GM23248 (cell line): ENCODE measurements around the gene TRMT2A. TPM values are rescaled to one million over a fixed set of nuclear protein-coding genes. Genes with fewer than 3 reads are reported as not detected.

ENCODE experiments used
- DNase-seq: peaks from one replicate; pipeline ENCODE4 v3.0.0-alpha.2; 2015
- H2AFZ ChIP-seq: fragments of 200-600 bp; sonication (generic); 2 replicates; pipeline ENCODE4 v1.6.1; 2016; ENCODE audit warnings: antibody characterized with exemption
- H3F3A ChIP-seq: fragments of 200-600 bp; sonication (generic); 2 replicates; pipeline ENCODE4 v1.6.1; 2016; ENCODE audit warnings: mild to moderate bottlenecking, antibody characterized with exemption, mixed run types; ENCODE audit not compliant: insufficient read depth
- H3K27ac ChIP-seq: fragments of 200-600 bp; sonication (generic); 2 replicates; pipeline ENCODE4 v1.5.1; 2016; ENCODE audit warnings: mild to moderate bottlenecking
- H3K27me3 ChIP-seq: fragments of 200-600 bp; sonication (generic); replicated peaks from 2 replicates; pipeline ENCODE4 v1.6.1; 2016; ENCODE audit warnings: mild to moderate bottlenecking; ENCODE audit not compliant: insufficient read depth
- H3K36me3 ChIP-seq: fragments of 200-600 bp; sonication (generic); 2 replicates; pipeline ENCODE4 v1.6.1; 2016; ENCODE audit warnings: low read depth, mild to moderate bottlenecking
- H3K4me1 ChIP-seq: fragments of 200-600 bp; sonication (generic); 2 replicates; pipeline ENCODE4 v1.6.1; 2016; ENCODE audit warnings: mild to moderate bottlenecking; ENCODE audit not compliant: insufficient read depth
- H3K4me2 ChIP-seq: fragments of 200-600 bp; sonication (generic); one replicate; pipeline ENCODE4 v1.6.1; 2016; ENCODE audit warnings: mild to moderate bottlenecking; ENCODE audit not compliant: unreplicated experiment
- H3K4me3 ChIP-seq: fragments of 200-600 bp; sonication (generic); 2 replicates; pipeline ENCODE4 v1.5.1; 2016; ENCODE audit warnings: mild to moderate bottlenecking
- H3K79me2 ChIP-seq: fragments of 200-600 bp; sonication (generic); 2 replicates; pipeline ENCODE4 v1.6.1; 2016; ENCODE audit warnings: mild to moderate bottlenecking; ENCODE audit not compliant: insufficient read depth
- H3K9ac ChIP-seq: fragments of 200-600 bp; sonication (generic); 2 replicates; pipeline ENCODE4 v1.6.1; 2016; ENCODE audit warnings: mild to moderate bottlenecking
- H3K9me2 ChIP-seq: fragments of 200-600 bp; sonication (generic); 2 replicates; pipeline ENCODE4 v1.6.1; 2016; ENCODE audit warnings: mixed run types, mild to moderate bottlenecking, moderate library complexity; ENCODE audit not compliant: insufficient read depth
- H3K9me3 ChIP-seq: fragments of 200-600 bp; sonication (generic); one replicate; pipeline ENCODE4 v1.6.1; 2017; ENCODE audit warnings: low read depth
- H4K20me1 ChIP-seq: fragments of 200-600 bp; sonication (generic); 2 replicates; pipeline ENCODE4 v1.6.0; 2016; ENCODE audit not compliant: insufficient read depth
- EZH2 ChIP-seq: fragments of 200-600 bp; sonication (generic); IDR thresholded peaks from 2 replicates; pipeline ENCODE4 v1.6.1; 2018; ENCODE audit warnings: antibody characterized with exemption, mild to moderate bottlenecking; ENCODE audit not compliant: insufficient read depth, poor library complexity, severe bottlenecking
- EZH2phosphoT487 ChIP-seq: fragments of 200-600 bp; sonication (generic); IDR thresholded peaks from 2 replicates; pipeline ENCODE4 v1.6.1; 2018; ENCODE audit warnings: antibody characterized with exemption, moderate library complexity, mild to moderate bottlenecking, low read depth; ENCODE audit not compliant: insufficient read depth
- WGBS, 2 experiments: methylation state at CpG; one replicate each; pipeline ENCODE4 v1.1.6; 2015 to 2017; ENCODE audit warnings: low lambda C conversion rate in 2 of 2, low coverage in 1 of 2; ENCODE audit errors: missing lambda C conversion rate in 2 of 2; 5-methylcytosine and 5-hydroxymethylcytosine counted together
- in situ Hi-C: fragments of 300-500 bp; cut with MboI; formaldehyde crosslinking; loops from 2 replicates; pipeline ENCODE4 v1.15.0; 2020
- polyA plus RNA-seq: library from polyadenylated mRNA; unstranded; fragments of >200 nt; fragmentation: Nextera tagmentation; extraction: Ambion mirVana; gene quantifications from 2 replicates; pipeline ENCODE4 v1.2.1, GENCODE V29; 2016
- total RNA-seq: library from RNA; depleted of rRNA; stranded (reverse); fragments of >200 nt; shearing (Covaris generic); gene quantifications from 2 replicates; pipeline ENCODE4 v1.2.3, GENCODE V29; 2014

TRMT2A gene
- total and polyA plus RNA-seq, 2 experiments from 2014 or later = 42.2 to 72.0 TPM

DNA sequence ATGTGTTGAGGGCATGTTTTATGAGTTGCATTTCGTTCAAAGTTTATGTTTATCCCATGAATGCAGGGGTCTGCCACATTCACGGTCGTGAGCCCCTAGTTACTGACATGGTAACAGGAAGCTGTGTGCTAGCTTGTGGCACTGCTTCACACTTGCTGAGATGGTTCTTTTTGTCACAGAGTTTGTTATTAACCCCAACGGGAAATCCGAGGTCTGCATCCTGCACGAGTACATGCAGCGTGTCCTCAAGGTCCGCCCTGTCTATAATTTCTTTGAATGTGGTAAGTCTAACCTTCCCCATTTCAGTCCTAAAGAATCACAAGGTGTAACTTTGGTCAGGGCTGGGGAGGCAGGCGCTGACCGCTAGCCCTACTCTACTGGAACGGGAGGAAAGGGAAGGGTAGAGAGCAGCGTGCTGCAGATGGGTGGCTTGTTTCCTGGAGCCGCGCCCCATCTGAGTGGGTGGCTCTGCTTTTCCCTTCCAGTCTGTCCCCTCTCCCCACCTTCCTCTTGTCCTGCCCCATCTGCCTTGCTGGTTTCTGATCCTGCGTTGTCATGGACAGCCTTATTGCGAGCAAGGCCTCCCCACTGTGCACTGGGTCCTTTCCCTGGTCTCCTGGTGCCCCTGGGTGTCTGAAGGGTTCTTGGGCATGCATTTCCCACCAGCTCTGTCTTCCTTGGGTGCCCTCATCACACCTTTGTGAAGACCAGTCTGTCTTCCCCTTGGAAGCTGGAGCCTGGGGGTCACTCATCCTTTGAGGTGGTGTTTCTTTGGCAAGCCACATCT, 25.1 kb downstream of the TRMT2A start:
- in situ Hi-C loops = no loop called here
- Histone ChIP-seq H3K36me3 (peaks cover 61% of the 10 kb centered on the region), H3K4me1 (peaks cover 9% of the 10 kb centered on the region), H3K79me2 (peaks cover 86% of the 10 kb centered on the region), H3K4me3 (no peak overlapping the region), H3K9ac (no peak overlapping the region), H3K27ac (no peak overlapping the region), H3F3A (peaks cover 10% of the 10 kb centered on the region), H3K9me3 (no peaks in the 10 kb centered on the region), H2AFZ (no peak overlapping the region), H3K4me2 (no peak overlapping the region), H3K27me3 (no peaks in the 10 kb centered on the region), H4K20me1 (no peaks in the 10 kb centered on the region; the same call in 1 of the 2 replicates), H3K9me2 (no peaks in the 10 kb centered on the region)
- 93 to 96% methylated on average over 16 of the region's 16 CpGs for WGBS, 2 experiments
- DNase-seq = no peak
- no peak for TF ChIP-seq EZH2phosphoT487
- TF ChIP-seq EZH2 = no peak

DNA sequence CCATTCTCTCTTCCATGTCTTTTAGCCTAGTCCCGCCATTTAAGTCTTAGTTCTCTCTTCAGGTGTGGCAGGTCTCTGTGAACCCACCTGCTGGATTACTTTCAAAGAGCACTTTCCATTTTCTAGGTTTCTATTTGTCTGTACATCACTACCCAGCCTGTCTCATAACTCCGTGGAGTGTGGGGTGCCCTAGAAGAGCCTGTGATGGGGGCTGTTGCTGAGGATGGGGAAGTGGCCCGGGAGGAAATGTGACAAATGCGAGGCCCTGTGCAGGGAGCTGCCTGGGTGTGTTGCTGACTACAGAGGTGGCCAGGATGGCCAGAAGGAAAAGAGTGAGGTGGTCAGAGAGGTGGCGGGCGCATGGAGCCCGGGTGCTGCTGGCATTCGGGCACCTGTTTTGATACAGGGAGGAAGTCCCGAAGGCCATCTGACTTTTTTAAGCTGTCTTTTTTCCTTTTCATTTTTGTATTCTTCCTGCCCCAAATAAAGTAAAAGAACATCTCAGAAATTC, 26.2 kb downstream of the TRMT2A start:
- Histone ChIP-seq H3K4me3 (no peak overlapping the region), H3K36me3 (peaks cover 50% of the 10 kb centered on the region), H3K9ac (peak overlapping the region; percentile 26; the same call in 1 of the 2 replicates), H3K27ac (peak overlapping the region; percentile 68; the same call in 1 of the 2 replicates), H2AFZ (no peak overlapping the region), H4K20me1 (no peaks in the 10 kb centered on the region; the same call in 1 of the 2 replicates), H3K4me2 (no peak overlapping the region), H3K4me1 (peaks cover 9% of the 10 kb centered on the region), H3K27me3 (no peaks in the 10 kb centered on the region), H3K9me2 (no peaks in the 10 kb centered on the region), H3K9me3 (no peaks in the 10 kb centered on the region), H3F3A (peaks cover 5% of the 10 kb centered on the region; the same call in 1 of the 2 replicates), H3K79me2 (peaks cover 86% of the 10 kb centered on the region)
- TF ChIP-seq EZH2phosphoT487 (no peak), EZH2 (no peak)
- in situ Hi-C loops = no loop called here
- WGBS, 2 experiments = 90 to 94% methylated on average over 9 of the region's 9 CpGs
- DNase-seq = no peak

DNA sequence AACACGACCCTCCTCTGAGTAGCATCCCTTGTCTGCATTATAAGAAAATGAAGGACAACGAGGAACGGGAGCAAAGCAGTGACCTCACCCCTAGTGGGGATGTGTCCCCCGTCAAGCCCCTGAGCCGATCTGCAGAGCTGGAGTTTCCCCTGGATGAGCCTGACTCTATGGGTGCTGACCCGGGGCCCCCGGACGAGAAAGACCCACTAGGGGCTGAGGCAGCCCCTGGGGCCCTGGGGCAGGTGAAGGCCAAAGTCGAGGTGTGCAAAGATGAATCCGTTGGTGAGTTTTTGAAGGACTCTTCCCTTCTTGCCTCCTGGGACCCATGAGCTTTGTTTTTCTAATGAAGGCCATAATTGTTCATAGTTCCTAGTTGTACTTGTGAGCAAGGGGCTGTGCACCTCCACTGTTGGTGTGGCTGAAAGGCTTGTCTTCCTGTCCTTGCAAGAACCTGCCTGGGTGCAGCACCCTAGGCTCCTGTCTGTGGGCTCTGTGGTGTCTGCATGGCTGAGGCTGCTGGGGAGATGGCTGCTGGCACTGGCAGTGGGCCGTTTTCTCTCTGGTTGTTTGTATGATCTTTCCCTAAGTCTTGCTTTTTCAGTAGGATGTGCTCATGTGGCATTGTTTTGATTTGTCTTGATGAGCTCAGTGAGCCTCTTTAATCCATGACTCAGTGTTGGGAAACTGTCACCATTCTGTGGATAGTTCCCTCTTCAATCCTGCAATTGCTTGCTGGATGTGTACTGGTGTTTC, 26.9 kb downstream of the TRMT2A start:
- DNase-seq = peak; percentile 76
- Histone ChIP-seq H3K4me3 (no peak overlapping the region), H3K27ac (peak overlapping the region; percentile 68), H3K27me3 (no peaks in the 10 kb centered on the region), H3K9me3 (no peaks in the 10 kb centered on the region), H3K79me2 (peaks cover 86% of the 10 kb centered on the region), H3K4me1 (peaks cover 9% of the 10 kb centered on the region), H2AFZ (no peak overlapping the region), H4K20me1 (no peaks in the 10 kb centered on the region; the same call in 1 of the 2 replicates), H3F3A (peaks cover 5% of the 10 kb centered on the region; the same call in 1 of the 2 replicates), H3K9me2 (no peaks in the 10 kb centered on the region), H3K4me2 (no peak overlapping the region), H3K9ac (peak overlapping the region; percentile 26; the same call in 1 of the 2 replicates), H3K36me3 (peaks cover 46% of the 10 kb centered on the region; the same call in 1 of the 2 replicates)
- no peak for TF ChIP-seq EZH2
- TF ChIP-seq EZH2phosphoT487 = no peak
- 88 to 90% methylated on average over 11 of the region's 11 CpGs for WGBS, 2 experiments
- in situ Hi-C loops = no loop called here

DNA sequence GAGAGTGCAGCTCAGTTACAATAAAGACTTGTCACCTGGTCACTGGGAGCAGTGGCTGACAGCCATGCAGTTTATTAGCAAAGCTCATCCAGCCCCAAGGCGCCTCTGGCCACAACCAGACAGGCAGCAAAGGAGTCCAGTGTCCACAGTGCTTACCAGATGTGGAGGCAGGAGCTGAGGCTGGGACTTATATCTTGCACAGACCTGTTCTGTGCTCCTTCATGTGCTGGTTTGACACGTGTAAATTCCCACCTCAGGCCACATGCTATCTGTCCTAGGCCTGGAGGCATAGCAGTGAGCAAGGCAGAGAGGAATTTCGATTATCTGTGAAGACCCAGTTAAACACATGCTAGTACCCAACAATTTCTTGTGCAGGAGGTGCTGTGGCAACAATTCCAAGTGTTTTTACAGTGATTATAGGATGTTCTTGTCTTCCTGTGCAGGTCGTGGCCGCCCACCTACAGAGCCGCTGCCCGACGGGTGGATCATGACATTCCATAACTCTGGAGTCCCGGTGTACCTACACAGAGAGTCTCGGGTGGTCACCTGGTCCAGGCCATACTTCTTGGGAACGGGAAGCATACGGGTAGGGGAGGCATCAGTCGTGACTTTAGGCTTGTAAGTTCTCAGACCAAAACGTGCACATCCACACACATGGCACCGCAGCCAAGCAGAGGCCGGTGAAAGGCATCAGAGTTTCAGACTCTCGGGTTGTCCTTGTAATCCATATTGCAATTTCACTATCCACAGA, 27.6 kb downstream of the TRMT2A start:
- Histone ChIP-seq H3K36me3 (peaks cover 41% of the 10 kb centered on the region; the same call in 1 of the 2 replicates), H2AFZ (no peak overlapping the region), H3K4me2 (no peak overlapping the region), H3K9me2 (no peaks in the 10 kb centered on the region), H3K27me3 (no peaks in the 10 kb centered on the region), H3F3A (peaks cover 5% of the 10 kb centered on the region; the same call in 1 of the 2 replicates), H3K27ac (no peak overlapping the region), H3K9ac (no peak overlapping the region), H3K79me2 (peaks cover 86% of the 10 kb centered on the region), H3K9me3 (no peaks in the 10 kb centered on the region), H3K4me3 (no peak overlapping the region), H3K4me1 (peaks cover 9% of the 10 kb centered on the region), H4K20me1 (no peaks in the 10 kb centered on the region; the same call in none of the 2 replicates)
- WGBS, 2 experiments = 92 to 95% methylated on average over 17 of the region's 17 CpGs
- DNase-seq = no peak
- TF ChIP-seq EZH2 (no peak), EZH2phosphoT487 (no peak)
- in situ Hi-C loops = no loop called here
